ENCODE measurements around the gene EPN3. TPM values are rescaled to one million over a fixed set of nuclear protein-coding genes. Genes with fewer than 3 reads are reported as not detected.
A peak's percentile ranks its signal among the peaks of the same experiment; 100 is the strongest.

EPN3 gene
- total and polyA plus RNA-seq, 2 experiments from 2014 or later, result 2.3 to 7.7 TPM

DNA sequence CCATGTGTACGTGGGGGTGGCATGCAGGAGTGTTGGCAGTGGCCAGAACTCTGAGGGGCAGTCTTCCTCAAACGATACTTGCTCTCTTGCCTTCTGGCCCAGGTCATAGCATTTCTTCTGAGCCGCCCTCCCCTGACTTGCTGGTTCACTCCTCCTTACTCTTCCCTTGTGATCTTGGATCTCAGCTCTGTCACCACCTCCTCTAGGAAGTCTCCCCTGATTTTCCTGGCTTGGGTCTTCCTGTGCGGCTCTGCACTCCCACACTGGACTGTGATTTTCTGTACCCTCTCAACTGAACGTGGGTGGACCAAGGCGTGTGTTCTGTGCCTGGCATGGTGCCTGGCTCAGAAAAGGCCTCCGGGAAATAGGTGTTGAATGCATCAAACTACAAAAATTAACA lies 2.9 kb downstream of the EPN3 start:
- H3K27me3 ChIP-seq (ENCODE audit: insufficient read depth), result peaks cover 28% of the 10 kb centered on the region
- H3K9me3 Mint-ChIP-seq, result no peaks in the 10 kb centered on the region; the same call in 2 of the 3 replicates
- H4K20me1 ChIP-seq (replicated peaks; ENCODE audit: insufficient read depth), result no peaks in the 10 kb centered on the region
- H2AFZ ChIP-seq, result no peak overlapping the region
- TF ChIP-seq CREB1 (CRISPR knock-in tag; IDR thresholded peaks at IDR 0.05; ENCODE audit: low read depth) (no peak), ZNF114 (CRISPR knock-in tag; IDR thresholded peaks at IDR 0.05) (no peak), JUNB (IDR thresholded peaks at IDR 0.05; ENCODE audit: unreplicated experiment) (no peak), EZH2 (IDR thresholded peaks at IDR 0.05; ENCODE audit: low read depth, unreplicated experiment) (no peak), POLR2AphosphoS5 (IDR thresholded peaks at IDR 0.05; ENCODE audit: low read depth) (no peak), ZNF331 (CRISPR knock-in tag; IDR thresholded peaks at IDR 0.05; ENCODE audit: low read depth) (no peak), NANOG (IDR thresholded peaks at IDR 0.05; ENCODE audit: borderline replicate concordance) (no peak), STAT1 (IDR thresholded peaks at IDR 0.05; ENCODE audit: unreplicated experiment) (no peak), EZH2phosphoT487 (IDR thresholded peaks at IDR 0.05; ENCODE audit: unreplicated experiment) (no peak)
- TF ChIP-seq, protein P1, sequence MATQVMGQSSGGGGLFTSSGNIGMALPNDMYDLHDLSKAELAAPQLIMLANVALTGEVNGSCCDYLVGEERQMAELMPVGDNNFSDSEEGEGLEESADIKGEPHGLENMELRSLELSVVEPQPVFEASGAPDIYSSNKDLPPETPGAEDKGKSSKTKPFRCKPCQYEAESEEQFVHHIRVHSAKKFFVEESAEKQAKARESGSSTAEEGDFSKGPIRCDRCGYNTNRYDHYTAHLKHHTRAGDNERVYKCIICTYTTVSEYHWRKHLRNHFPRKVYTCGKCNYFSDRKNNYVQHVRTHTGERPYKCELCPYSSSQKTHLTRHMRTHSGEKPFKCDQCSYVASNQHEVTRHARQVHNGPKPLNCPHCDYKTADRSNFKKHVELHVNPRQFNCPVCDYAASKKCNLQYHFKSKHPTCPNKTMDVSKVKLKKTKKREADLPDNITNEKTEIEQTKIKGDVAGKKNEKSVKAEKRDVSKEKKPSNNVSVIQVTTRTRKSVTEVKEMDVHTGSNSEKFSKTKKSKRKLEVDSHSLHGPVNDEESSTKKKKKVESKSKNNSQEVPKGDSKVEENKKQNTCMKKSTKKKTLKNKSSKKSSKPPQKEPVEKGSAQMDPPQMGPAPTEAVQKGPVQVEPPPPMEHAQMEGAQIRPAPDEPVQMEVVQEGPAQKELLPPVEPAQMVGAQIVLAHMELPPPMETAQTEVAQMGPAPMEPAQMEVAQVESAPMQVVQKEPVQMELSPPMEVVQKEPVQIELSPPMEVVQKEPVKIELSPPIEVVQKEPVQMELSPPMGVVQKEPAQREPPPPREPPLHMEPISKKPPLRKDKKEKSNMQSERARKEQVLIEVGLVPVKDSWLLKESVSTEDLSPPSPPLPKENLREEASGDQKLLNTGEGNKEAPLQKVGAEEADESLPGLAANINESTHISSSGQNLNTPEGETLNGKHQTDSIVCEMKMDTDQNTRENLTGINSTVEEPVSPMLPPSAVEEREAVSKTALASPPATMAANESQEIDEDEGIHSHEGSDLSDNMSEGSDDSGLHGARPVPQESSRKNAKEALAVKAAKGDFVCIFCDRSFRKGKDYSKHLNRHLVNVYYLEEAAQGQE (IDR thresholded peaks at IDR 0.05; ENCODE audit: unreplicated experiment), result no peak
- TF ChIP-seq, protein P2, sequence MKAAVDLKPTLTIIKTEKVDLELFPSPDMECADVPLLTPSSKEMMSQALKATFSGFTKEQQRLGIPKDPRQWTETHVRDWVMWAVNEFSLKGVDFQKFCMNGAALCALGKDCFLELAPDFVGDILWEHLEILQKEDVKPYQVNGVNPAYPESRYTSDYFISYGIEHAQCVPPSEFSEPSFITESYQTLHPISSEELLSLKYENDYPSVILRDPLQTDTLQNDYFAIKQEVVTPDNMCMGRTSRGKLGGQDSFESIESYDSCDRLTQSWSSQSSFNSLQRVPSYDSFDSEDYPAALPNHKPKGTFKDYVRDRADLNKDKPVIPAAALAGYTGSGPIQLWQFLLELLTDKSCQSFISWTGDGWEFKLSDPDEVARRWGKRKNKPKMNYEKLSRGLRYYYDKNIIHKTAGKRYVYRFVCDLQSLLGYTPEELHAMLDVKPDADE (IDR thresholded peaks at IDR 0.05), result no peak
- TF ChIP-seq, protein P3, sequence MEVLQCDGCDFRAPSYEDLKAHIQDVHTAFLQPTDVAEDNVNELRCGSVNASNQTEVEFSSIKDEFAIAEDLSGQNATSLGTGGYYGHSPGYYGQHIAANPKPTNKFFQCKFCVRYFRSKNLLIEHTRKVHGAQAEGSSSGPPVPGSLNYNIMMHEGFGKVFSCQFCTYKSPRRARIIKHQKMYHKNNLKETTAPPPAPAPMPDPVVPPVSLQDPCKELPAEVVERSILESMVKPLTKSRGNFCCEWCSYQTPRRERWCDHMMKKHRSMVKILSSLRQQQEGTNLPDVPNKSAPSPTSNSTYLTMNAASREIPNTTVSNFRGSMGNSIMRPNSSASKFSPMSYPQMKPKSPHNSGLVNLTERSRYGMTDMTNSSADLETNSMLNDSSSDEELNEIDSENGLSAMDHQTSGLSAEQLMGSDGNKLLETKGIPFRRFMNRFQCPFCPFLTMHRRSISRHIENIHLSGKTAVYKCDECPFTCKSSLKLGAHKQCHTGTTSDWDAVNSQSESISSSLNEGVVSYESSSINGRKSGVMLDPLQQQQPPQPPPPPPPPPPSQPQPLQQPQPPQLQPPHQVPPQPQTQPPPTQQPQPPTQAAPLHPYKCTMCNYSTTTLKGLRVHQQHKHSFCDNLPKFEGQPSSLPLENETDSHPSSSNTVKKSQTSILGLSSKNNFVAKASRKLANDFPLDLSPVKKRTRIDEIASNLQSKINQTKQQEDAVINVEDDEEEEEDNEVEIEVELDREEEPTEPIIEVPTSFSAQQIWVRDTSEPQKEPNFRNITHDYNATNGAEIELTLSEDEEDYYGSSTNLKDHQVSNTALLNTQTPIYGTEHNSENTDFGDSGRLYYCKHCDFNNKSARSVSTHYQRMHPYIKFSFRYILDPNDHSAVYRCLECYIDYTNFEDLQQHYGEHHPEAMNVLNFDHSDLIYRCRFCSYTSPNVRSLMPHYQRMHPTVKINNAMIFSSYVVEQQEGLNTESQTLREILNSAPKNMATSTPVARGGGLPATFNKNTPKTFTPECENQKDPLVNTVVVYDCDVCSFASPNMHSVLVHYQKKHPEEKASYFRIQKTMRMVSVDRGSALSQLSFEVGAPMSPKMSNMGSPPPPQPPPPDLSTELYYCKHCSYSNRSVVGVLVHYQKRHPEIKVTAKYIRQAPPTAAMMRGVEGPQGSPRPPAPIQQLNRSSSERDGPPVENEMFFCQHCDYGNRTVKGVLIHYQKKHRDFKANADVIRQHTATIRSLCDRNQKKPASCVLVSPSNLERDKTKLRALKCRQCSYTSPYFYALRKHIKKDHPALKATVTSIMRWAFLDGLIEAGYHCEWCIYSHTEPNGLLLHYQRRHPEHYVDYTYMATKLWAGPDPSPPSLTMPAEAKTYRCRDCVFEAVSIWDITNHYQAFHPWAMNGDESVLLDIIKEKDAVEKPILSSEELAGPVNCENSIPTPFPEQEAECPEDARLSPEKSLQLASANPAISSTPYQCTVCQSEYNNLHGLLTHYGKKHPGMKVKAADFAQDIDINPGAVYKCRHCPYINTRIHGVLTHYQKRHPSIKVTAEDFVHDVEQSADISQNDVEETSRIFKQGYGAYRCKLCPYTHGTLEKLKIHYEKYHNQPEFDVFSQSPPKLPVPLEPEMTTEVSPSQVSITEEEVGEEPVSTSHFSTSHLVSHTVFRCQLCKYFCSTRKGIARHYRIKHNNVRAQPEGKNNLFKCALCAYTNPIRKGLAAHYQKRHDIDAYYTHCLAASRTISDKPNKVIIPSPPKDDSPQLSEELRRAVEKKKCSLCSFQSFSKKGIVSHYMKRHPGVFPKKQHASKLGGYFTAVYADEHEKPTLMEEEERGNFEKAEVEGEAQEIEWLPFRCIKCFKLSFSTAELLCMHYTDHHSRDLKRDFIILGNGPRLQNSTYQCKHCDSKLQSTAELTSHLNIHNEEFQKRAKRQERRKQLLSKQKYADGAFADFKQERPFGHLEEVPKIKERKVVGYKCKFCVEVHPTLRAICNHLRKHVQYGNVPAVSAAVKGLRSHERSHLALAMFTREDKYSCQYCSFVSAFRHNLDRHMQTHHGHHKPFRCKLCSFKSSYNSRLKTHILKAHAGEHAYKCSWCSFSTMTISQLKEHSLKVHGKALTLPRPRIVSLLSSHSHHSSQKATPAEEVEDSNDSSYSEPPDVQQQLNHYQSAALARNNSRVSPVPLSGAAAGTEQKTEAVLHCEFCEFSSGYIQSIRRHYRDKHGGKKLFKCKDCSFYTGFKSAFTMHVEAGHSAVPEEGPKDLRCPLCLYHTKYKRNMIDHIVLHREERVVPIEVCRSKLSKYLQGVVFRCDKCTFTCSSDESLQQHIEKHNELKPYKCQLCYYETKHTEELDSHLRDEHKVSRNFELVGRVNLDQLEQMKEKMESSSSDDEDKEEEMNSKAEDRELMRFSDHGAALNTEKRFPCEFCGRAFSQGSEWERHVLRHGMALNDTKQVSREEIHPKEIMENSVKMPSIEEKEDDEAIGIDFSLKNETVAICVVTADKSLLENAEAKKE (CRISPR knock-in tag; IDR thresholded peaks at IDR 0.05), result no peak
- TF ChIP-seq, protein P4, sequence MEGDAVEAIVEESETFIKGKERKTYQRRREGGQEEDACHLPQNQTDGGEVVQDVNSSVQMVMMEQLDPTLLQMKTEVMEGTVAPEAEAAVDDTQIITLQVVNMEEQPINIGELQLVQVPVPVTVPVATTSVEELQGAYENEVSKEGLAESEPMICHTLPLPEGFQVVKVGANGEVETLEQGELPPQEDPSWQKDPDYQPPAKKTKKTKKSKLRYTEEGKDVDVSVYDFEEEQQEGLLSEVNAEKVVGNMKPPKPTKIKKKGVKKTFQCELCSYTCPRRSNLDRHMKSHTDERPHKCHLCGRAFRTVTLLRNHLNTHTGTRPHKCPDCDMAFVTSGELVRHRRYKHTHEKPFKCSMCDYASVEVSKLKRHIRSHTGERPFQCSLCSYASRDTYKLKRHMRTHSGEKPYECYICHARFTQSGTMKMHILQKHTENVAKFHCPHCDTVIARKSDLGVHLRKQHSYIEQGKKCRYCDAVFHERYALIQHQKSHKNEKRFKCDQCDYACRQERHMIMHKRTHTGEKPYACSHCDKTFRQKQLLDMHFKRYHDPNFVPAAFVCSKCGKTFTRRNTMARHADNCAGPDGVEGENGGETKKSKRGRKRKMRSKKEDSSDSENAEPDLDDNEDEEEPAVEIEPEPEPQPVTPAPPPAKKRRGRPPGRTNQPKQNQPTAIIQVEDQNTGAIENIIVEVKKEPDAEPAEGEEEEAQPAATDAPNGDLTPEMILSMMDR (conservative IDR thresholded peaks at IDR 0.05; ENCODE audit: low read depth in 2 of 2), result no peak
- peak overlapping the region; percentile 16; the same call in 1 of the 3 replicates for H3K4me3 Mint-ChIP-seq
- no peak overlapping the region for H3K27ac Mint-ChIP-seq
- H3K36me3 Mint-ChIP-seq (ENCODE audit: low read depth), result peaks cover 8% of the 10 kb centered on the region; the same call in 2 of the 3 replicates
- no peak for DNase-seq (ENCODE audit: low spot score)
- no peaks in the 10 kb centered on the region for H3K36me3 ChIP-seq (ENCODE audit: insufficient read depth)
- no peak for ATAC-seq
- peaks cover 30% of the 10 kb centered on the region for H3K27me3 Mint-ChIP-seq (ENCODE audit: insufficient read depth, low read depth, poor library complexity)
- peaks cover 19% of the 10 kb centered on the region for H3K4me1 ChIP-seq (ENCODE audit: insufficient read depth)
- no peak overlapping the region for H3K27ac ChIP-seq (ENCODE audit: low read depth)
- H3F3A ChIP-seq (replicated peaks; ENCODE audit: low read depth), result 0 out of 2 replicates have a peak, but pooled peaks cover 4% of the 10 kb centered on the region
- H3K9me2 ChIP-seq (ENCODE audit: insufficient read depth), result no peaks in the 10 kb centered on the region
- peaks cover 37% of the 10 kb centered on the region for H3K4me1 Mint-ChIP-seq
- no peak overlapping the region for H3K4me3 ChIP-seq
- H3K4me2 ChIP-seq, result no peak overlapping the region
- no peaks in the 10 kb centered on the region for H3K79me2 ChIP-seq (replicated peaks; ENCODE audit: insufficient read depth)
